Right lobe of liver (tissue), 6 donors: Measurements from ENCODE around the gene CLDN20. TPM values are rescaled to one million over a fixed set of nuclear protein-coding genes. Genes with fewer than 3 reads are reported as not detected.

Experiments used
- ATAC-seq, 4 donors: fragments of 200-7000 bp; cut with Tn5 transposase; one replicate each; pipeline ENCODE4 v1.9.1; 2020; ENCODE audit warnings: mild to moderate bottlenecking in 4 of 4, moderate library complexity in 4 of 4
- DNase-seq, 3 donors: peaks; one replicate each; pipeline ENCODE4 v3.0.0-alpha.2; 2020
- H3K27ac ChIP-seq, 3 donors: fragments of 200-600 bp; one replicate each; pipeline ENCODE4 v1.8.0; 2022
- H3K27me3 ChIP-seq, 2 donors: fragments of 200-600 bp; one replicate each; pipeline ENCODE4 v1.8.0; 2022
- H3K36me3 ChIP-seq, 4 donors: fragments of 200-600 bp; sonication (generic) in 1 of 4; one replicate each; pipeline versions ENCODE4 v1.5.1 to v1.8.0; 2017 to 2022; ENCODE audit warnings: control low read depth in 1 of 4
- H3K4me1 ChIP-seq, 4 donors: fragments of 200-600 bp; sonication (generic) in 1 of 4; one replicate each; pipeline versions ENCODE4 v1.5.1 to v1.8.0; 2017 to 2022; ENCODE audit warnings: control low read depth in 1 of 4
- H3K4me3 ChIP-seq, 3 donors: fragments of 200-600 bp; one replicate each; pipeline ENCODE4 v1.8.0; 2022
- H3K9me3 ChIP-seq, 4 donors: fragments of 200-600 bp; sonication (generic) in 1 of 4; one replicate each; pipeline versions ENCODE4 v1.5.1 to v1.8.0; 2017 to 2022; ENCODE audit warnings: control low read depth in 1 of 4
- CTCF ChIP-seq, 4 donors: fragments of 200-600 bp in 3 of 4; fragments of 450-650 bp in 1 of 4; IDR thresholded peaks; one replicate each; pipeline versions ENCODE4 v1.5.1 to v1.8.0; 2016 to 2022; ENCODE audit warnings: antibody characterized with exemption in 4 of 4, mild to moderate bottlenecking in 2 of 4
- POLR2A ChIP-seq: fragments of 450-650 bp; IDR thresholded peaks from one replicate; pipeline ENCODE4 v1.6.1; 2017; ENCODE audit warnings: antibody characterized with exemption, mild to moderate bottlenecking
- WGBS: methylation state at CpG from one replicate; pipeline ENCODE4 v1.1.6; 2018; ENCODE audit warnings: low coverage, low lambda C conversion rate; ENCODE audit not compliant: insufficient coverage; ENCODE audit errors: missing lambda C conversion rate; 5-methylcytosine and 5-hydroxymethylcytosine counted together
- intact Hi-C, 2 donors: fragments of 100-400 bp; cut with DNase I; formaldehyde crosslinking; loops; one replicate each; pipeline versions ENCODE4 v1.11.2 to v1.14.1; 2022
- total RNA-seq, 6 experiments: library from RNA; depleted of rRNA in 2 of 6; stranded (reverse); fragments of >200 nt in 2 of 6; fragmentation: NEBNext Ultra II Directional in 3 of 6; extraction: Animal tissue kit (Norgen Biotek cat#: 25700) in 3 of 6; gene quantifications; one replicate each; pipeline versions ENCODE4 v1.1.0 to v1.2.4, GENCODE V29; 2016 to 2023
- donor health status: DM: no; HTN: yes; CAD: no.
- donor health status: DM: no; HTN: no; CAD: no.
- donor health status: DM: no; HTN: no; CAD: no.
- donor health status: DM: no; HTN: yes; CAD: no.
- donor health status: DM: no; HTN: yes; CAD: no.

Gene CLDN20
- total RNA-seq, 6 experiments from 2014 or later, result not detected

GRCh38 chr6:155278319-155279049, 14.7 kb downstream of the CLDN20 start:
- ATAC-seq (no peak), DNase-seq (no peak)
- 96% methylated on average over 4 of the region's 5 CpGs for WGBS
- intact Hi-C loops, result no loop called here
- Histone ChIP-seq H3K27me3 (no peaks in the 10 kb centered on the region), H3K36me3 (no peaks in the 10 kb centered on the region), H3K4me3 (no peak overlapping the region), H3K9me3 (no peaks in the 10 kb centered on the region), H3K4me1 (no peaks in the 10 kb centered on the region), H3K27ac (no peak overlapping the region)
- TF ChIP-seq POLR2A (no peak), CTCF (IDR thresholded peaks at IDR 0.05) (no peak)

- H3K27ac ChIP-seq, result no peak overlapping the region
- H3K4me3 ChIP-seq, result no peak overlapping the region
- ATAC-seq (no peak), DNase-seq (no peak)
- H3K27me3 ChIP-seq, result no peaks in the 10 kb centered on the region
- WGBS, result 80% methylated on average over 4 of the region's 4 CpGs
- TF ChIP-seq CTCF (IDR thresholded peaks at IDR 0.05) (no peak), POLR2A (no peak)
- H3K4me1 ChIP-seq, result no peaks in the 10 kb centered on the region
- no peaks in the 10 kb centered on the region for H3K9me3 ChIP-seq
- intact Hi-C loops, result no loop called here
- H3K36me3 ChIP-seq, result peaks cover 0 to 30% (median 4%) of the 10 kb centered on the region in 4 donors
Measured at GRCh38 chr6:155284775-155285174, 21.0 kb downstream of the CLDN20 start.

GRCh38 chr6:155287762-155288161, 23.9 kb downstream of the CLDN20 start:
- no peak overlapping the region for H3K4me3 ChIP-seq
- TF ChIP-seq CTCF (IDR thresholded peaks at IDR 0.05), result no peak
- no peak for TF ChIP-seq POLR2A
- H3K36me3 ChIP-seq, result peaks cover 0 to 30% (median 4%) of the 10 kb centered on the region in 4 donors
- 90% methylated on average over 2 of the region's 2 CpGs for whole genome bisulfite sequencing
- no peaks in the 10 kb centered on the region for H3K27me3 ChIP-seq
- DNase-seq (no peak), ATAC-seq (no peak)
- intact Hi-C loops, result no loop called here
- H3K4me1 ChIP-seq, result no peaks in the 10 kb centered on the region
- no peak overlapping the region for H3K27ac ChIP-seq
- H3K9me3 ChIP-seq, result no peaks in the 10 kb centered on the region

- TF ChIP-seq CTCF (IDR thresholded peaks at IDR 0.05), result no peak
- no peak for TF ChIP-seq POLR2A
- ATAC-seq (no peak), DNase-seq (no peak)
- Histone ChIP-seq H3K36me3 (peaks cover 0 to 12% (median 3%) of the 10 kb centered on the region in 4 donors), H3K27ac (no peak overlapping the region), H3K27me3 (no peaks in the 10 kb centered on the region), H3K9me3 (no peaks in the 10 kb centered on the region), H3K4me1 (no peaks in the 10 kb centered on the region), H3K4me3 (no peak overlapping the region)
- intact Hi-C loops, result no loop called here
- WGBS, result 95% methylated on average over 5 of the region's 5 CpGs
Measured at GRCh38 chr6:155290491-155290890, 26.7 kb downstream of the CLDN20 start.
